ENCODE measurements around the gene WDR7. TPM values are rescaled to one million over a fixed set of nuclear protein-coding genes. Genes with fewer than 3 reads are reported as not detected.

WDR7 gene
- polyA plus RNA-seq, 1 donor from 2014 or later, result 16.2 TPM

- Mint-ChIP-seq H3K36me3 (peaks cover 7% of the 10 kb centered on the region), H3K4me3 (no peak overlapping the region), H3K9me3 (peaks cover under 1 to 6% (median 5%) of the 10 kb centered on the region in 3 donors), H3K27me3 (no peaks in the 10 kb centered on the region), H3K4me1 (peaks cover 6 to 23% (median 8%) of the 10 kb centered on the region in 3 donors), H3K27ac (no peak overlapping the region)
Observed at GRCh38 chr18:56672981-56673380, 21.8 kb downstream of the WDR7 start.

- Mint-ChIP-seq H3K9me3 (peaks cover 3 to 7% (median 6%) of the 10 kb centered on the region in 3 donors), H3K27me3 (no peaks in the 10 kb centered on the region), H3K36me3 (peaks cover 12% of the 10 kb centered on the region), H3K4me1 (peaks cover 1 to 8% (median 3%) of the 10 kb centered on the region in 3 donors), H3K4me3 (no peak overlapping the region), H3K27ac (peak overlapping the region in 1 of 3 donors; percentile 20)
Observed at GRCh38 chr18:56676639-56677038, 25.5 kb downstream of the WDR7 start.

- Mint-ChIP-seq H3K27me3 (no peaks in the 10 kb centered on the region), H3K4me3 (no peak overlapping the region), H3K4me1 (peaks cover 1 to 7% (median 3%) of the 10 kb centered on the region in 3 donors), H3K36me3 (peaks cover 14% of the 10 kb centered on the region), H3K9me3 (peaks cover 3 to 7% (median 6%) of the 10 kb centered on the region in 3 donors), H3K27ac (no peak overlapping the region)
Observed at GRCh38 chr18:56678836-56679565, 27.8 kb downstream of the WDR7 start.

- Mint-ChIP-seq H3K4me3 (no peak overlapping the region), H3K4me1 (no peaks in the 10 kb centered on the region), H3K36me3 (peaks cover 14% of the 10 kb centered on the region), H3K9me3 (no peaks in the 10 kb centered on the region), H3K27me3 (no peaks in the 10 kb centered on the region), H3K27ac (no peak overlapping the region)
Observed at GRCh38 chr18:56684277-56684676, 33.1 kb downstream of the WDR7 start.

GRCh38 chr18:56691530-56691929 lies 40.4 kb downstream of the WDR7 start:
- Mint-ChIP-seq H3K4me3 (no peak overlapping the region), H3K27ac (no peak overlapping the region), H3K9me3 (no peaks in the 10 kb centered on the region), H3K36me3 (peaks cover 5% of the 10 kb centered on the region), H3K4me1 (no peaks in the 10 kb centered on the region), H3K27me3 (no peaks in the 10 kb centered on the region)

GRCh38 chr18:56696966-56697365 lies 45.8 kb downstream of the WDR7 start:
- no peaks in the 10 kb centered on the region for H3K27me3 Mint-ChIP-seq
- no peak overlapping the region for H3K4me3 Mint-ChIP-seq
- H3K9me3 Mint-ChIP-seq, result no peaks in the 10 kb centered on the region
- no peak overlapping the region for H3K27ac Mint-ChIP-seq
- no peaks in the 10 kb centered on the region for H3K4me1 Mint-ChIP-seq
- peaks cover 2% of the 10 kb centered on the region for H3K36me3 Mint-ChIP-seq

GRCh38 chr18:56702946-56703345 lies 51.8 kb downstream of the WDR7 start:
- H3K27me3 Mint-ChIP-seq, result no peaks in the 10 kb centered on the region
- peaks cover 0 to 2% (median 0%) of the 10 kb centered on the region in 3 donors for H3K4me1 Mint-ChIP-seq
- H3K36me3 Mint-ChIP-seq, result peaks cover 6% of the 10 kb centered on the region
- no peaks in the 10 kb centered on the region for H3K9me3 Mint-ChIP-seq
- no peak overlapping the region for H3K4me3 Mint-ChIP-seq
- no peak overlapping the region for H3K27ac Mint-ChIP-seq

- Mint-ChIP-seq H3K27me3 (no peaks in the 10 kb centered on the region), H3K27ac (no peak overlapping the region), H3K36me3 (peaks cover 4% of the 10 kb centered on the region), H3K4me3 (no peak overlapping the region), H3K4me1 (peaks cover 0 to 6% (median 2%) of the 10 kb centered on the region in 3 donors), H3K9me3 (no peaks in the 10 kb centered on the region)
Observed at GRCh38 chr18:56709463-56709862, 58.3 kb downstream of the WDR7 start.

GRCh38 chr18:56711708-56712445 lies 60.7 kb downstream of the WDR7 start:
- H3K9me3 Mint-ChIP-seq, result no peaks in the 10 kb centered on the region
- peaks cover 1% of the 10 kb centered on the region for H3K36me3 Mint-ChIP-seq
- no peak overlapping the region for H3K27ac Mint-ChIP-seq
- no peak overlapping the region for H3K4me3 Mint-ChIP-seq
- peaks cover 0 to 6% (median 2%) of the 10 kb centered on the region in 3 donors for H3K4me1 Mint-ChIP-seq
- H3K27me3 Mint-ChIP-seq, result no peaks in the 10 kb centered on the region

- Mint-ChIP-seq H3K9me3 (no peaks in the 10 kb centered on the region), H3K27ac (no peak overlapping the region), H3K4me3 (no peak overlapping the region), H3K4me1 (peaks cover 0 to 6% (median 2%) of the 10 kb centered on the region in 3 donors), H3K36me3 (no peaks in the 10 kb centered on the region), H3K27me3 (no peaks in the 10 kb centered on the region)
Observed at GRCh38 chr18:56712761-56713160, 61.6 kb downstream of the WDR7 start.

GRCh38 chr18:56715121-56715520 lies 64.0 kb downstream of the WDR7 start:
- Mint-ChIP-seq H3K9me3 (no peaks in the 10 kb centered on the region), H3K4me3 (no peak overlapping the region)

GRCh38 chr18:56716692-56717146 lies 65.6 kb downstream of the WDR7 start:
- Mint-ChIP-seq H3K4me3 (no peak overlapping the region), H3K4me1 (peaks cover 0 to 3% (median 2%) of the 10 kb centered on the region in 3 donors), H3K27me3 (no peaks in the 10 kb centered on the region), H3K36me3 (peaks cover 2% of the 10 kb centered on the region), H3K27ac (no peak overlapping the region), H3K9me3 (no peaks in the 10 kb centered on the region)

More at GRCh38 chr18:56715121-56715520, 64.0 kb downstream of the WDR7 start:
- H3K27me3 Mint-ChIP-seq, result no peaks in the 10 kb centered on the region
- no peak overlapping the region for H3K27ac Mint-ChIP-seq
- H3K36me3 Mint-ChIP-seq, result peaks cover 2% of the 10 kb centered on the region
- H3K4me1 Mint-ChIP-seq, result peaks cover 0 to 3% (median 2%) of the 10 kb centered on the region in 3 donors

- peaks cover 19% of the 10 kb centered on the region for H3K36me3 Mint-ChIP-seq
- H3K9me3 Mint-ChIP-seq, result no peaks in the 10 kb centered on the region
- H3K27ac Mint-ChIP-seq, result no peak overlapping the region
- H3K27me3 Mint-ChIP-seq, result no peaks in the 10 kb centered on the region
- H3K4me1 Mint-ChIP-seq, result no peaks in the 10 kb centered on the region
- no peak overlapping the region for H3K4me3 Mint-ChIP-seq
Observed at GRCh38 chr18:56721031-56721430, 69.9 kb downstream of the WDR7 start.

GRCh38 chr18:56721491-56721890 lies 70.3 kb downstream of the WDR7 start:
- H3K27ac Mint-ChIP-seq, result no peak overlapping the region
- no peaks in the 10 kb centered on the region for H3K27me3 Mint-ChIP-seq
- peaks cover 20% of the 10 kb centered on the region for H3K36me3 Mint-ChIP-seq
- H3K9me3 Mint-ChIP-seq, result no peaks in the 10 kb centered on the region
- no peaks in the 10 kb centered on the region for H3K4me1 Mint-ChIP-seq
- H3K4me3 Mint-ChIP-seq, result no peak overlapping the region

GRCh38 chr18:56722518-56722917 lies 71.4 kb downstream of the WDR7 start:
- H3K9me3 Mint-ChIP-seq, result no peaks in the 10 kb centered on the region
- no peaks in the 10 kb centered on the region for H3K27me3 Mint-ChIP-seq
- peak overlapping the region in 1 of 3 donors; percentile 20 for H3K27ac Mint-ChIP-seq
- no peaks in the 10 kb centered on the region for H3K4me1 Mint-ChIP-seq
- no peak overlapping the region for H3K4me3 Mint-ChIP-seq
- H3K36me3 Mint-ChIP-seq, result peaks cover 20% of the 10 kb centered on the region
